H54 (cell line): ENCODE measurements around the gene ACOXL.

Experiments
- DNase-seq: peaks from one replicate; pipeline ENCODE4 v3.0.0; 2011; ENCODE audit warnings: low spot score, mixed read lengths; ENCODE audit not compliant: insufficient read length
- FAIRE-seq: peaks from 3 replicates; lab custom pipeline; 2011; peaks lifted over from hg19 to GRCh38; lab: Jason Lieb, UNC
- POLR2A ChIP-seq: IDR thresholded peaks from 2 replicates; pipeline ENCODE4 v1.6.1; 2011; ENCODE audit warnings: low read depth, mild to moderate bottlenecking, low read length

ACOXL gene

GRCh38 chr2:110865188-110865587 is 132.8 kb downstream of the ACOXL start:
- TF ChIP-seq POLR2A = no peak
- DNase-seq = no peak
- no peak for FAIRE-seq

- DNase-seq (no peak), FAIRE-seq (no peak)
- no peak for TF ChIP-seq POLR2A
Measured at GRCh38 chr2:110866045-110866444, 133.7 kb downstream of the ACOXL start.

- DNase-seq (no peak), FAIRE-seq (no peak)
- no peak for TF ChIP-seq POLR2A
Measured at GRCh38 chr2:110866466-110866865, 134.1 kb downstream of the ACOXL start.

- FAIRE-seq (no peak), DNase-seq (no peak)
- TF ChIP-seq POLR2A = no peak
Measured at GRCh38 chr2:110867078-110867477, 134.7 kb downstream of the ACOXL start.

- DNase-seq (no peak), FAIRE-seq (no peak)
- TF ChIP-seq POLR2A = no peak
Measured at GRCh38 chr2:110868971-110869370, 136.6 kb downstream of the ACOXL start.

- FAIRE-seq (no peak), DNase-seq (peak; percentile 48)
- TF ChIP-seq POLR2A = no peak
Measured at GRCh38 chr2:110869472-110870446, 137.4 kb downstream of the ACOXL start.

- TF ChIP-seq POLR2A = no peak
- no peak for FAIRE-seq
- no peak for DNase-seq
Measured at GRCh38 chr2:110870545-110870944, 138.2 kb downstream of the ACOXL start.

- no peak for FAIRE-seq
- DNase-seq = no peak
Measured at GRCh38 chr2:110871637-110872036, 139.3 kb downstream of the ACOXL start.

GRCh38 chr2:110872521-110872920 is 140.1 kb downstream of the ACOXL start:
- no peak for TF ChIP-seq POLR2A
- DNase-seq (no peak), FAIRE-seq (no peak)

More at GRCh38 chr2:110871637-110872036, 139.3 kb downstream of the ACOXL start:
- no peak for TF ChIP-seq POLR2A

- DNase-seq (no peak), FAIRE-seq (no peak)
- no peak for TF ChIP-seq POLR2A
Measured at GRCh38 chr2:110873056-110873502, 140.7 kb downstream of the ACOXL start.

- no peak for TF ChIP-seq POLR2A
- no peak for FAIRE-seq
- no peak for DNase-seq
Measured at GRCh38 chr2:110873597-110874452, 141.5 kb downstream of the ACOXL start.

- DNase-seq = no peak
- no peak for TF ChIP-seq POLR2A
- FAIRE-seq = no peak
Measured at GRCh38 chr2:110874453-110875383, 142.3 kb downstream of the ACOXL start.

GRCh38 chr2:110875384-110875725 is 143.0 kb downstream of the ACOXL start:
- no peak for TF ChIP-seq POLR2A
- FAIRE-seq = no peak
- no peak for DNase-seq
